Fibroblast of the conjunctiva (primary cell): ENCODE data around the gene TMEM117.
"Not testable (repeated sequence)": the region's sequence is repeated elsewhere in the genome, so short reads cannot be mapped to it uniquely, and the experiment has no call there.

ENCODE experiments used
- DNase-seq: peaks from one replicate; pipeline ENCODE4 v3.0.0-alpha.2; 2010; ENCODE audit warnings: low read depth

The TMEM117 gene

GRCh38 chr12:44100264-44100663 lies 264.4 kb downstream of the TMEM117 start:
- DNase-seq, result no peak

GRCh38 chr12:44101475-44101874 lies 265.6 kb downstream of the TMEM117 start:
- no peak for DNase-seq

- no peak for DNase-seq
Measured at GRCh38 chr12:44114906-44115305, 279.0 kb downstream of the TMEM117 start.

- DNase-seq, result no peak
Measured at GRCh38 chr12:44117337-44117736, 281.5 kb downstream of the TMEM117 start.

GRCh38 chr12:44118946-44119345 lies 283.1 kb downstream of the TMEM117 start:
- DNase-seq, result no peak

GRCh38 chr12:44126806-44127205 lies 290.9 kb downstream of the TMEM117 start:
- DNase-seq, result no peak

- no peak for DNase-seq
Measured at GRCh38 chr12:44127966-44128710, 292.3 kb downstream of the TMEM117 start.

- DNase-seq, result no peak
Measured at GRCh38 chr12:44143175-44143574, 307.3 kb downstream of the TMEM117 start.

- no peak for DNase-seq
Measured at GRCh38 chr12:44148936-44149335, 313.1 kb downstream of the TMEM117 start.

GRCh38 chr12:44154128-44154527 lies 318.2 kb downstream of the TMEM117 start:
- DNase-seq, result peak; percentile 8

GRCh38 chr12:44155358-44155757 lies 319.5 kb downstream of the TMEM117 start:
- no peak for DNase-seq

- no peak for DNase-seq
Measured at GRCh38 chr12:44157359-44157758, 321.5 kb downstream of the TMEM117 start.

- DNase-seq, result no peak
Measured at GRCh38 chr12:44158746-44159145, 322.9 kb downstream of the TMEM117 start.

- DNase-seq, result no peak
Measured at GRCh38 chr12:44159216-44159615, 323.3 kb downstream of the TMEM117 start.

- no peak for DNase-seq
Measured at GRCh38 chr12:44159862-44160261, 324.0 kb downstream of the TMEM117 start.

- no peak for DNase-seq
Measured at GRCh38 chr12:44162961-44163360, 327.1 kb downstream of the TMEM117 start.

GRCh38 chr12:44174053-44174452 lies 338.2 kb downstream of the TMEM117 start:
- DNase-seq, result no peak

GRCh38 chr12:44184499-44185206 lies 348.8 kb downstream of the TMEM117 start:
- DNase-seq, result no peak

- DNase-seq, result no peak
Measured at GRCh38 chr12:44193281-44193680, 357.4 kb downstream of the TMEM117 start.

GRCh38 chr12:44195719-44196118 lies 359.8 kb downstream of the TMEM117 start:
- DNase-seq, result not testable (repeated sequence)

GRCh38 chr12:44206045-44206444 lies 370.2 kb downstream of the TMEM117 start:
- no peak for DNase-seq

- DNase-seq, result no peak
Measured at GRCh38 chr12:44217146-44217883, 381.4 kb downstream of the TMEM117 start.

GRCh38 chr12:44223736-44224135 lies 387.9 kb downstream of the TMEM117 start:
- no peak for DNase-seq
